ENCODE measurements around the gene PTGR3. TPM values are rescaled to one million over a fixed set of nuclear protein-coding genes. Genes with fewer than 3 reads are reported as not detected.

The PTGR3 gene, protein sequence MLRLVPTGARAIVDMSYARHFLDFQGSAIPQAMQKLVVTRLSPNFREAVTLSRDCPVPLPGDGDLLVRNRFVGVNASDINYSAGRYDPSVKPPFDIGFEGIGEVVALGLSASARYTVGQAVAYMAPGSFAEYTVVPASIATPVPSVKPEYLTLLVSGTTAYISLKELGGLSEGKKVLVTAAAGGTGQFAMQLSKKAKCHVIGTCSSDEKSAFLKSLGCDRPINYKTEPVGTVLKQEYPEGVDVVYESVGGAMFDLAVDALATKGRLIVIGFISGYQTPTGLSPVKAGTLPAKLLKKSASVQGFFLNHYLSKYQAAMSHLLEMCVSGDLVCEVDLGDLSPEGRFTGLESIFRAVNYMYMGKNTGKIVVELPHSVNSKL
- total RNA-seq, result 15.0 TPM

DNA sequence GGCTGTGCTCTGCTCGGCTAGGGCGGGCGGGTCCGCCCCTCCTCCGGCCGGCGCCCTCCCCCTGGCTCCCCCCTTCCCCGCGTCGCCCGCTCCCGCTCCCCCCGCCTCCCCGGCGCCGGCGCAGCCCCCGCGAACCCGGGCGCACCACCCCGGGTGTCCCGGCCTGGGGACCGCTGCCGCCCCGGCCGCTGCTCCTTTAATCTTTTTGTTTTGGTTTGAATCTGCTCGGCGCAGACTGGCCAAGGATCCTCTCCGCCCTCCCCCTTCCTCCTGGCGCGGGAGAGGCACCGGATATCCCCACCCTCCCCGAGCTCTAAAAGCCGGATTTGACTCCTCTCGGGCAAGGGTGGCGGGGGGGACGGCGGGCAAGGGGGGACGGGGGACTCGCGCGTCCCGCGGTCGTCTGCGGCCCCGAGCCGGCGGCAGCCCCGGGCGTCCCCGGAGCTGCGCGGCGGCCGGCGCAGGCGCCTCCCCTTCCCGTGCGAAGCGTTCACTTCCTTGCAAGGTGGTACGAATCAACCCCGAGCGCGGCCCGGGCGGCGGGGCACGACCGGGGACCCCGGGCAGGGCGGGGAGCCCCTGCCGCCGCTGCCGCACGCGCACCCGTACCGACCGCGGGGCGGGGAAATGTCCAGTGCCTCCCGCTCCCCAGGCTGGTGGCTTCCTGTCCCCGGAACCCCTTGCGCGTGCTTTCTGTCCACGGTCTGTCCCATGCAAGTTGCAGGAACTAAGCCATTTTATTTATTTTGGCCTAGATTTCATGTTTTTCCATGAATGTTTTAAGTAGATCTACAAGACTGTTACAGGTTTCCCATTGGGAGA is at the start of gene PTGR3:
TSS of gene PTGR3 (minus strand) at position 11 of the 822 bp plus-strand sequence. CDS start 81 bp downstream, outside the sequence.

DNA sequence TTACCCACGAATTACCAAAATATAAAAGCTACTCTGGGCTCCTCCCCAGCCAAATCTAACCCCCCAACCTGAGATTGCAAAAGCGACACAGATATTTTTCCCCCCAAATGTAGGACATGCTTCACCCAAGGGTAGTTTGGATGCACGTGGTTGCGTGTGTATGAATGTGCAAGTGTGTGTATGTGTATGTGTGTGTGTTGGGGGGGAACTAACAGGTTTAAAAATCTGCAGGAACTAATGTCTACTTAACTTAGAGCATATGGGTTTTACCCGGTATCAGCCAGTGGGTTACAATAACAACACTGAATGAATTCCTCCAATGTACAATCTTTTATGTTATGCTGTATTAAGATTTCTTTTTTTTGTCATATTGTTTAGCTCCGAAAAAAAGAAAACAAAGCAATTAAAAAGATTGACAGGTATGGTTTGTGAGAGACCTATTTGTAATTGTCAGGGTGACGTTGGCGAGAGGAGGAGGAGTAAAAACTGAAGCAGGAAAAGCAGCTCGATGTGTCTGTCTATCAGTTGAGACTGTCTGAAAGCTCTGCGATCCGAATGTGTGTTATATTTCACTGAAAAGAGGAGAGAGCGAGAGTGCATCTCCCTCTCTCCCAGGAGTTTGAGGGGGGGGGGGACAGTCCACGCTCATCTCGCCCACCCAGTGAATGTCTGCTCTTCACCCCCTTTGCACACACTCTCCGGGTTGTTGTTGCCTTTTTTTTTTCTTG is 1.5 kb upstream of the PTGR3 start, which contains the start of gene TSHZ1:
TSS of gene TSHZ1 (plus strand) at position 524 of the 728 bp plus-strand sequence. CDS start 1,080 bp downstream, outside the sequence.

Other genes starting within 250 kb of the PTGR3 start
- 7.2 TPM for gene TSHZ1, start 1.7 kb upstream of the PTGR3 start, total RNA-seq
- not detected for gene SMIM21, start 218.6 kb upstream of the PTGR3 start, total RNA-seq

Measured in parietal lobe (tissue), 1 donor.